ENCODE data around the gene GGCX. TPM values are rescaled to one million over a fixed set of nuclear protein-coding genes. Genes with fewer than 3 reads are reported as not detected.
A peak's percentile ranks its signal among the peaks of the same experiment; 100 is the strongest.

GGCX gene
- total and polyA plus RNA-seq, 2 of the 13 experiments (the other 11 are each of a cell fraction or from before 2014, with no cell fraction given), result 72.5 to 103 TPM

DNA sequence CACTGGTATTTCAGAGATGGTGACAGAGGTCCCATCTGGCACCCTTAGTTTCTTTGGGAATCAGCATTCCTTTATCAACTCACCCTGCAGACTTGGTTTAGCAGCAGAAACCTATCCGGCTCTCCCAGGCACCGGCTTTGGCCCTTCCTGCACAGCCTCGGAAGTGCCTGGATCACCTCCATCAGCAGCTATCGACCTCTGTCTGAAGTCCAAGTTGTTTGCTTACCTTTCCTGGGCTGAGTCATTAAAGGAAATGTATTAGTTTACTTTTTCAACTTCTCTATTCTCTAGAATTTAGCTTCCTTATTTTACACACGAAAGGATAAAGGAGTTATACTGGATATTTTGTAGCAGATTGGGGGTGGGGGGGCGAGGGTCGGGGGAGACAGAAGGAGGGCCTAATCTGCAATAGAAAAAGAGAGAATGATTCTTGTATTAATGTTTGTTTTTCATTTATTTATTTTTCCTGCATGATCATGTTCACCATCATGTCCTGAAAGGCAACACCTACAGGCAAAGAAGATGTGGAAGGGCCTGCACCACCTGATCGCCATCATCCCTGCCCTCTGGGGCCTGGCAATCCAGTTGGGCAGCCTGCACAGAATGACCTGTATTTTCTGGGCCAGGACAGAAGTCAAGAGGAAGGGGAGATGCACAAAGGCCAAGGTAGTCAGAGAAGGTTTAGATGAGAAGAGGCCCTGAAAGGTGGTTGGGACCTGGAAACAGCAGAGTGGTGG, 44.5 kb downstream of the GGCX start (continued):
- TF ChIP-seq, protein P1, sequence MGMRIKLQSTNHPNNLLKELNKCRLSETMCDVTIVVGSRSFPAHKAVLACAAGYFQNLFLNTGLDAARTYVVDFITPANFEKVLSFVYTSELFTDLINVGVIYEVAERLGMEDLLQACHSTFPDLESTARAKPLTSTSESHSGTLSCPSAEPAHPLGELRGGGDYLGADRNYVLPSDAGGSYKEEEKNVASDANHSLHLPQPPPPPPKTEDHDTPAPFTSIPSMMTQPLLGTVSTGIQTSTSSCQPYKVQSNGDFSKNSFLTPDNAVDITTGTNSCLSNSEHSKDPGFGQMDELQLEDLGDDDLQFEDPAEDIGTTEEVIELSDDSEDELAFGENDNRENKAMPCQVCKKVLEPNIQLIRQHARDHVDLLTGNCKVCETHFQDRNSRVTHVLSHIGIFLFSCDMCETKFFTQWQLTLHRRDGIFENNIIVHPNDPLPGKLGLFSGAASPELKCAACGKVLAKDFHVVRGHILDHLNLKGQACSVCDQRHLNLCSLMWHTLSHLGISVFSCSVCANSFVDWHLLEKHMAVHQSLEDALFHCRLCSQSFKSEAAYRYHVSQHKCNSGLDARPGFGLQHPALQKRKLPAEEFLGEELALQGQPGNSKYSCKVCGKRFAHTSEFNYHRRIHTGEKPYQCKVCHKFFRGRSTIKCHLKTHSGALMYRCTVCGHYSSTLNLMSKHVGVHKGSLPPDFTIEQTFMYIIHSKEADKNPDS (CRISPR knock-in tag; IDR thresholded peaks at IDR 0.05), result no peak
- no peak for TF ChIP-seq MIER2 (CRISPR knock-in tag; IDR thresholded peaks at IDR 0.05)
- TF ChIP-seq, protein P2, sequence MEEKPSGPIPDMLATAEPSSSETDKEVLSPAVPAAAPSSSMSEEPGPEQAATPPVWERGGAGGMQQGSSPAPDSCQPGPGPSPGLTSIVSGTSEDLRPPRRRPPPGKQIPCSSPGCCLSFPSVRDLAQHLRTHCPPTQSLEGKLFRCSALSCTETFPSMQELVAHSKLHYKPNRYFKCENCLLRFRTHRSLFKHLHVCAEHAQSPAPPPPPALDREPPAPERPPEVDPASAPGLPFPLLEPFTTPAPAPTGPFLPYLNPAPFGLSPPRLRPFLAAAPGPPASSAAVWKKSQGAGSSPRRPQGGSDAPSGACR (CRISPR knock-in tag; IDR thresholded peaks at IDR 0.05), result no peak
- TF ChIP-seq THAP11 (CRISPR knock-in tag; IDR thresholded peaks at IDR 0.05), result peak; percentile 35; the same call in 1 of the 2 replicates
- TF ChIP-seq, protein P3, sequence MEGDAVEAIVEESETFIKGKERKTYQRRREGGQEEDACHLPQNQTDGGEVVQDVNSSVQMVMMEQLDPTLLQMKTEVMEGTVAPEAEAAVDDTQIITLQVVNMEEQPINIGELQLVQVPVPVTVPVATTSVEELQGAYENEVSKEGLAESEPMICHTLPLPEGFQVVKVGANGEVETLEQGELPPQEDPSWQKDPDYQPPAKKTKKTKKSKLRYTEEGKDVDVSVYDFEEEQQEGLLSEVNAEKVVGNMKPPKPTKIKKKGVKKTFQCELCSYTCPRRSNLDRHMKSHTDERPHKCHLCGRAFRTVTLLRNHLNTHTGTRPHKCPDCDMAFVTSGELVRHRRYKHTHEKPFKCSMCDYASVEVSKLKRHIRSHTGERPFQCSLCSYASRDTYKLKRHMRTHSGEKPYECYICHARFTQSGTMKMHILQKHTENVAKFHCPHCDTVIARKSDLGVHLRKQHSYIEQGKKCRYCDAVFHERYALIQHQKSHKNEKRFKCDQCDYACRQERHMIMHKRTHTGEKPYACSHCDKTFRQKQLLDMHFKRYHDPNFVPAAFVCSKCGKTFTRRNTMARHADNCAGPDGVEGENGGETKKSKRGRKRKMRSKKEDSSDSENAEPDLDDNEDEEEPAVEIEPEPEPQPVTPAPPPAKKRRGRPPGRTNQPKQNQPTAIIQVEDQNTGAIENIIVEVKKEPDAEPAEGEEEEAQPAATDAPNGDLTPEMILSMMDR (CRISPR knock-in tag; IDR thresholded peaks at IDR 0.05), result no peak
- no peak for TF ChIP-seq HOXA9 (CRISPR knock-in tag; IDR thresholded peaks at IDR 0.05; ENCODE audit: borderline replicate concordance)
- peak; percentile 79 for TF ChIP-seq HNF4A (CRISPR knock-in tag; IDR thresholded peaks at IDR 0.05)
- TF ChIP-seq, protein P4, sequence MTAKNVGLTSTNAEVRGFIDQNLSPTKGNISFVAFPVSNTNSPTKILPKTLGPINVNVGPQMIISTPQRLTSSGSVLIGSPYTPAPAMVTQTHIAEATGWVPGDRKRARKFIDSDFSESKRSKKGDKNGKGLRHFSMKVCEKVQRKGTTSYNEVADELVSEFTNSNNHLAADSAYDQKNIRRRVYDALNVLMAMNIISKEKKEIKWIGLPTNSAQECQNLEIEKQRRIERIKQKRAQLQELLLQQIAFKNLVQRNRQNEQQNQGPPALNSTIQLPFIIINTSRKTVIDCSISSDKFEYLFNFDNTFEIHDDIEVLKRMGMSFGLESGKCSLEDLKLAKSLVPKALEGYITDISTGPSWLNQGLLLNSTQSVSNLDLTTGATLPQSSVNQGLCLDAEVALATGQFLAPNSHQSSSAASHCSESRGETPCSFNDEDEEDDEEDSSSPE (CRISPR knock-in tag; IDR thresholded peaks at IDR 0.05), result no peak
- peak; percentile 96 for TF ChIP-seq ELF3 (CRISPR knock-in tag; IDR thresholded peaks at IDR 0.05)
- TF ChIP-seq, protein P5, sequence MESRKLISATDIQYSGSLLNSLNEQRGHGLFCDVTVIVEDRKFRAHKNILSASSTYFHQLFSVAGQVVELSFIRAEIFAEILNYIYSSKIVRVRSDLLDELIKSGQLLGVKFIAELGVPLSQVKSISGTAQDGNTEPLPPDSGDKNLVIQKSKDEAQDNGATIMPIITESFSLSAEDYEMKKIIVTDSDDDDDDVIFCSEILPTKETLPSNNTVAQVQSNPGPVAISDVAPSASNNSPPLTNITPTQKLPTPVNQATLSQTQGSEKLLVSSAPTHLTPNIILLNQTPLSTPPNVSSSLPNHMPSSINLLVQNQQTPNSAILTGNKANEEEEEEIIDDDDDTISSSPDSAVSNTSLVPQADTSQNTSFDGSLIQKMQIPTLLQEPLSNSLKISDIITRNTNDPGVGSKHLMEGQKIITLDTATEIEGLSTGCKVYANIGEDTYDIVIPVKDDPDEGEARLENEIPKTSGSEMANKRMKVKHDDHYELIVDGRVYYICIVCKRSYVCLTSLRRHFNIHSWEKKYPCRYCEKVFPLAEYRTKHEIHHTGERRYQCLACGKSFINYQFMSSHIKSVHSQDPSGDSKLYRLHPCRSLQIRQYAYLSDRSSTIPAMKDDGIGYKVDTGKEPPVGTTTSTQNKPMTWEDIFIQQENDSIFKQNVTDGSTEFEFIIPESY (CRISPR knock-in tag; IDR thresholded peaks at IDR 0.05), result 0 out of 2 replicates have a peak, but pooled peaks have one; percentile 13
- TF ChIP-seq YEATS4 (CRISPR knock-in tag; IDR thresholded peaks at IDR 0.05; ENCODE audit: borderline replicate concordance), result no peak
- TF ChIP-seq FOXP1 (IDR thresholded peaks at IDR 0.05), result no peak
- TF ChIP-seq FOXP1 (CRISPR knock-in tag; IDR thresholded peaks at IDR 0.05), result peak; percentile 73; the same call in 1 of the 2 replicates
- TF ChIP-seq, protein P6, sequence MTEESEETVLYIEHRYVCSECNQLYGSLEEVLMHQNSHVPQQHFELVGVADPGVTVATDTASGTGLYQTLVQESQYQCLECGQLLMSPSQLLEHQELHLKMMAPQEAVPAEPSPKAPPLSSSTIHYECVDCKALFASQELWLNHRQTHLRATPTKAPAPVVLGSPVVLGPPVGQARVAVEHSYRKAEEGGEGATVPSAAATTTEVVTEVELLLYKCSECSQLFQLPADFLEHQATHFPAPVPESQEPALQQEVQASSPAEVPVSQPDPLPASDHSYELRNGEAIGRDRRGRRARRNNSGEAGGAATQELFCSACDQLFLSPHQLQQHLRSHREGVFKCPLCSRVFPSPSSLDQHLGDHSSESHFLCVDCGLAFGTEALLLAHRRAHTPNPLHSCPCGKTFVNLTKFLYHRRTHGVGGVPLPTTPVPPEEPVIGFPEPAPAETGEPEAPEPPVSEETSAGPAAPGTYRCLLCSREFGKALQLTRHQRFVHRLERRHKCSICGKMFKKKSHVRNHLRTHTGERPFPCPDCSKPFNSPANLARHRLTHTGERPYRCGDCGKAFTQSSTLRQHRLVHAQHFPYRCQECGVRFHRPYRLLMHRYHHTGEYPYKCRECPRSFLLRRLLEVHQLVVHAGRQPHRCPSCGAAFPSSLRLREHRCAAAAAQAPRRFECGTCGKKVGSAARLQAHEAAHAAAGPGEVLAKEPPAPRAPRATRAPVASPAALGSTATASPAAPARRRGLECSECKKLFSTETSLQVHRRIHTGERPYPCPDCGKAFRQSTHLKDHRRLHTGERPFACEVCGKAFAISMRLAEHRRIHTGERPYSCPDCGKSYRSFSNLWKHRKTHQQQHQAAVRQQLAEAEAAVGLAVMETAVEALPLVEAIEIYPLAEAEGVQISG (CRISPR knock-in tag; IDR thresholded peaks at IDR 0.05), result no peak
- 0 out of 2 replicates have a peak, but pooled peaks have one; percentile 75 for TF ChIP-seq KDM1A (CRISPR knock-in tag; IDR thresholded peaks at IDR 0.05)
- TF ChIP-seq ZMYM3 (CRISPR knock-in tag; IDR thresholded peaks at IDR 0.05), result peak; percentile 81

Measured in HepG2 (cell line).